Colon (tissue), 2 donors: ENCODE measurements around the gene SNAPIN.

Experiments
- FAIRE-seq: peaks from 2 replicates; lab custom pipeline; 2012; peaks lifted over from hg19 to GRCh38; lab: Jason Lieb, UNC
- donor health status: control.
- donor health status: control.

SNAPIN gene

DNA sequence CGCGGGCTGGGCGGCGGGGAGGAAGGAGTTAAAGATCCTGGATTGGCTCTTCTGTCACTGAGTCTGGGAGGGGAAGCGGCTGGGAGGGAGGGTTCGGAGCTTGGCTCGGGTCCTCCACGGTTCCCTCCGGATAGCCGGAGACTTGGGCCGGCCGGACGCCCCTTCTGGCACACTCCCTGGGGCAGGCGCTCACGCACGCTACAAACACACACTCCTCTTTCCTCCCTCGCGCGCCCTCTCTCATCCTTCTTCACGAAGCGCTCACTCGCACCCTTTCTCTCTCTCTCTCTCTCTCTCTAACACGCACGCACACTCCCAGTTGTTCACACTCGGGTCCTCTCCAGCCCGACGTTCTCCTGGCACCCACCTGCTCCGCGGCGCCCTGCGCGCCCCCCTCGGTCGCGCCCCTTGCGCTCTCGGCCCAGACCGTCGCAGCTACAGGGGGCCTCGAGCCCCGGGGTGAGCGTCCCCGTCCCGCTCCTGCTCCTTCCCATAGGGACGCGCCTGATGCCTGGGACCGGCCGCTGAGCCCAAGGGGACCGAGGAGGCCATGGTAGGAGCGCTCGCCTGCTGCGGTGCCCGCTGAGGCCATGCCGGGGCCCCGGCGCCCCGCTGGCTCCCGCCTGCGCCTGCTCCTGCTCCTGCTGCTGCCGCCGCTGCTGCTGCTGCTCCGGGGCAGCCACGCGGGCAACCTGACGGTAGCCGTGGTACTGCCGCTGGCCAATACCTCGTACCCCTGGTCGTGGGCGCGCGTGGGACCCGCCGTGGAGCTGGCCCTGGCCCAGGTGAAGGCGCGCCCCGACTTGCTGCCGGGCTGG, 20.2 kb downstream of the SNAPIN start, which contains the start of gene NPR1:
TSS of gene NPR1 (plus strand) at position 170 of the 818 bp plus-strand sequence. CDS start at position 591, 421 bp downstream.
- FAIRE-seq: no peak

DNA sequence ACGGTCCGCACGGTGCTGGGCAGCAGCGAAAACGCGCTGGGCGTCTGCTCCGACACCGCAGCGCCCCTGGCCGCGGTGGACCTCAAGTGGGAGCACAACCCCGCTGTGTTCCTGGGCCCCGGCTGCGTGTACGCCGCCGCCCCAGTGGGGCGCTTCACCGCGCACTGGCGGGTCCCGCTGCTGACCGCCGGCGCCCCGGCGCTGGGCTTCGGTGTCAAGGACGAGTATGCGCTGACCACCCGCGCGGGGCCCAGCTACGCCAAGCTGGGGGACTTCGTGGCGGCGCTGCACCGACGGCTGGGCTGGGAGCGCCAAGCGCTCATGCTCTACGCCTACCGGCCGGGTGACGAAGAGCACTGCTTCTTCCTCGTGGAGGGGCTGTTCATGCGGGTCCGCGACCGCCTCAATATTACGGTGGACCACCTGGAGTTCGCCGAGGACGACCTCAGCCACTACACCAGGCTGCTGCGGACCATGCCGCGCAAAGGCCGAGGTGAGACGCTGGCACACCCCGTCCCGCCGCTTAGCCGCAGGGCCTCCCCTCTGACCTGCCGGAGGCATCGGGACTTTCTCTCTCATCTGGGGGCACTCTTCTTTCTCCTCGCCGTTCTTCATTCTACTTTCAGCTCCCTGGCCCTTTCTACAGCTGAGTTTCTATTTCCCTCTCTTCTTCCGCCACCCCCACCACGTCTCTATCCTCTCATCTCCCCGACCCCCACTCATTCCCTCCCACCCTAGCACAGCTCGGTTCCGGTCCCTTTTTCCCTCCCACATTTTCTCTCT, 21.0 kb downstream of the SNAPIN start:
- no peak for FAIRE-seq

DNA sequence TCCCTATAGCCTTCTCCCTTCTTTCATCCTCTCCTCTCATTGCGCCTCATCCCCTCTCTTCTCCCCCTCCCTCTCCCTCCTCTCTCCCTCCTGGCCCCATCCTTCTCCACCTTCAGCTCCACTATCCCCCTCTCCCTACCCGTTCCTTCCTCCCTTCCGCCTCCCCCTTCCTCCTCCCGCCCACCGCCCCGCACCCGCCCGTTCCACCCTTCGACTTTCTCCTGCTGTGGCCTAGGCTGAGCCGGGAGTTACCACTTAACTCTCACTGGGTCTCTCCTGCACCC, 21.6 kb downstream of the SNAPIN start:
- no peak for FAIRE-seq

DNA sequence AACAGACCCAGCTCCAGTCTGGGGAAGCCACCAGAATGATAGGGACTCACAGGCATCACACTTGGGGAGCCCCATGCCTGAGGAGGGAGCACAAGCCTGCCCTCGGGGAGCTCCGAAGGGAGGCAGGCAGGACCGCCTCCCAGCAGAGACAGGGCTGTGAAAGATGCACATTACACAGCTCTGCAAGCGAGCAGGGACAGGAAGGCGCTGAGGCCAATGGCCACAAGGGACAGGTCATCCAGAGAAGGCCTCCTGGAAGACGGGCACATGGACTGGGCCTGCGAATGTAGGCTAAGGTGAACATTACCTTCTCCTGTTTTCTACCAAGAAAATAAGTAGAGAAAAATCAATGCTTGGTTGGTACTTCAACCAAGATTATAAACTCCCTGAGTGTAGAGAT, 24.2 kb downstream of the SNAPIN start:
- no peak for FAIRE-seq

- FAIRE-seq: no peak
These were observed 25.4 kb downstream of the SNAPIN start for GRCh38 chr1:153683854-153684253.

- FAIRE-seq: no peak
These were observed 26.4 kb downstream of the SNAPIN start for GRCh38 chr1:153684892-153685291.

DNA sequence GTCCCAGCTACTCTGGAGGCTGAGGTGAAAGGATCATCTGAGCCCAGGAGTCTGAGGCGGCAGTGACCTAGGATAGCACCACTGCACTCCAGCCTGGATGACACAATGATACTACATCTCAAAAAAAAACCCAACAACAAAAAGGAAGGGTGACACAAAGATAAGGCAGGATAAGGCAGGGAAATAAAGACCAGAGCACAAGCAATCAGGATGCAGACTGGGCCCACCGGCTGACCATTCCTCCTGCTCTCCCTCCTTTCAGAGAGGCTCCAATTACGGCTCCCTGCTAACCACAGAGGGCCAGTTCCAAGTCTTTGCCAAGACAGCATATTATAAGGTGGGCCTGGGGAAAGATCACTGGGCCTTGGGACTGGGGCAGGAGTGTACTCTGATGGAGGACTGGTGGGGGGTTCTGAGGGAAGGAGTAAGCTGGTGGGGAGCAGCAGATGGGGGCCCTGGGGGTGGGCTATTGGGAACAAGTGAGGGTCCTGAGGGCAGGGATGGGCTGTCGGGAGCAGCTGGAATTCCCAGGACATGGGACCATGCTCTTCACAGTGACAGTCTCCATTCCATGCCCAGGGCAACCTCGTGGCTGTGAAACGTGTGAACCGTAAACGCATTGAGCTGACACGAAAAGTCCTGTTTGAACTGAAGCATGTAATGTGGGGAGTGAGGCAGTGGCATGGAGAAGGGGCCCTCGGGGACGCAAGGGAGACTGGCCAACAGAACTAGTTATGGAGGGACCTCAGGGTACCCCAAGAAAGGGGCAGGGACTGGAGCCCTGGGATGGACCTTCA, 27.2 kb downstream of the SNAPIN start:
- FAIRE-seq: no peak

DNA sequence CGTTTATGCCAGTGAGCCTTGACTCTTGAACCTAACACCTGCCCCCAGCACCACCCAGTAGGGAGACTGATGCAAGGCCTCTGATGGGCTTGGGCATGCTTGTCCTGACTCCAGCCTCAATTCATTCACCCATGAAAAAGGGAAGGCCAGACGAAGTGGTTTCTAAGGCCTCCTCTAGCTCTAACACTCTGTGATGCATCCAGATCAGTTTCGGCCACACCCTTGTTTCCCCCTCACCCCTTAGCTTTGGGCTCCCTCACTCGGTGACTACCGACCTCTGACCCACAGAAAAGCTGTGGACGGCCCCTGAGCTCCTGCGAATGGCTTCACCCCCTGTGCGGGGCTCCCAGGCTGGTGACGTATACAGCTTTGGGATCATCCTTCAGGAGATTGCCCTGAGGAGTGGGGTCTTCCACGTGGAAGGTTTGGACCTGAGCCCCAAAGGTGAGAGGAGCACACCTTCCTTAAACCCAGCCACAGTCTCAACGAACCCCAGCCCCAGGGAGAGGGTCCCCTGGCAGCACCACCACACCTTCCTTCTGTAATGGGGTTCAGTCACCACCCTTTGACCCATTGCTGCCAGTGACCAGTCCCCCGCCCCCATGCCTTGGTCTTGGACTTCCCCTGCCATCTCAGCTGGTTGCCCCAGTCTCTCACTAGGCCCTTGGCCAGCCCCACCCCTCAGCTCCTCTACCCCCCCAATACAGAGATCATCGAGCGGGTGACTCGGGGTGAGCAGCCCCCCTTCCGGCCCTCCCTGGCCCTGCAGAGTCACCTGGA, 29.0 kb downstream of the SNAPIN start:
- FAIRE-seq: no peak

GRCh38 chr1:153688276-153688675, 29.8 kb downstream of the SNAPIN start:
- FAIRE-seq: no peak

GRCh38 chr1:153688736-153689328, 30.3 kb downstream of the SNAPIN start:
- no peak for FAIRE-seq

GRCh38 chr1:153693466-153693865, 35.0 kb downstream of the SNAPIN start:
- FAIRE-seq: no peak

DNA sequence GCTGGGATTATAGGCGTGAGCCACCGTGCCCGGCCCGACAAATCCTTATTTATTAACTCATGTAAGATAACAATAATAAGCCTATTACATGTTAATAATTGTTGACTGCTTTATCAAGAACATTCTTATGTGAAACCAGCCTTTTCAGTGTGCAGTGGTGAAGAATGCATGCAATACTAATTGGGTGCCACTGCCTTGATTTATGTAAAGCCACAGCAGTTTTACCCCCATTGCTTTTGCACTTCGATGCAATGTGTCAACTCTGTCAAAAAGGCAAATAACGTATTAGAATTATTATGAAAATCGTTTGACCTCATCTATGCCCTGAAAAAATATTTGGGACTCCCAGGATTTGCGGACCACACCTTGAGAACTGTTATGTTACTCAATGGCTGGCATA, 38.2 kb downstream of the SNAPIN start:
- no peak for FAIRE-seq

GRCh38 chr1:153697191-153698019, 38.9 kb downstream of the SNAPIN start:
- FAIRE-seq: no peak

- FAIRE-seq: no peak
These were observed 39.8 kb downstream of the SNAPIN start for GRCh38 chr1:153698020-153698922.

DNA sequence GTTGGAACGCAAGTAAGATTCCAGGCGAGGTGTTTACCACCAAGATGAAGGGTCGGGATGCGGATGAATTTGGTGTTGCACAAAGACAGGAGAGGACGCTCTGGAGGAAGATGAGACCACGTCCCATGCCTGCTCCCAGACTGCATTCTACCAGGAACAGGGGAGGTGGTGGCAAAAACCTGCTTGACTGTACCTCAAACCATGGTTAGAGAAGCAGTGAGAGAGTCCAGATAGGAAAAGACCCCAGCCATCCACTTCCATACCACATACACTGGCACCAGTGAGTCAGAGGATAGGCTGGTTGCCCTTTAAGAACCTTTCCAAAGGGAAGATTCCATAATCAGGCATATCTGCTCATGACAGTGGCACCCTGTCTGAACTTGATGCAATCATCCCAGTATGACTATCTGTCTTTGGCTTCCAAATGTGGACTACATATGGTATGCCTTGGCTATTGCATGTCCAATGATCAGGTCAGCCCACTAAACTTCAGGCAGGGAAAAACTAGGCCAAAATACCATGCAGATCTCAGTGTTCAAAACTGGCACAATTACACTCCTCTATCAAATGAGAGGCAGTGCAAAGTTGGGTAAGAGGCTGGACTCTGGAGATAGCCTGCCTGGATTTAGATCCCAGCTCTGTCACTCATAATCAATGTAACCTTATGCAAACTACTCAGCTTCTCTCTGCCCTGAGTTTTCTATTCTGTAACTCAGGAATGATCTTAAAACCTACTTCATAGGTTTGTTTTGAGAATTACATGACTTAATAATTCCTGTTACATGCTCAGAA, 40.6 kb downstream of the SNAPIN start:
- no peak for FAIRE-seq

- FAIRE-seq: no peak
These were observed 41.3 kb downstream of the SNAPIN start for GRCh38 chr1:153699768-153700167.

- no peak for FAIRE-seq
These were observed 47.0 kb downstream of the SNAPIN start for GRCh38 chr1:153705484-153705883.

DNA sequence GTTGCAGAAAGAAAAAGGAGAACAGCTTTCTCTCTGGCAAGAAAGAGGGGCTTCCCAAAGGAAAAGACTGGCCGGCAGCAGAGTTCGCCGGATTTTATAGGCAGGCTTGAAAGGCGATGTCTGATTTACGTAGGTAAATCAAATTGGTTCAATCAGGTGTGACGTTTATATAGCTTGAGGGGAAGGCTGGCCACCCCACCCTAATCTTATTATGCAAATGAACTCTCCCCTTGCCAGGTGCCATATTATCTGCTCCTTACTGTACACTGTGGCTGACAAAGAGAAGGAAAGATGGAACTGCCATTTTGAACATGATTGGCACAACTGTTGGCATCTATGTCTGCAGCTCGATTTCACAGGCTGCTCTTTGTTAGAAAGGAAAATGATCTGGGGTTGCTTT, 52.5 kb downstream of the SNAPIN start:
- FAIRE-seq: no peak
